HepG2 (cell line): ENCODE measurements around the gene OSER1. TPM values are rescaled to one million over a fixed set of nuclear protein-coding genes. Genes with fewer than 3 reads are reported as not detected.

Experiments
- FIP1L1 ChIP-seq: fragments of 200-400 bp; formaldehyde crosslinking; IDR thresholded peaks from 2 replicates; pipeline ENCODE4 v1.6.1; 2018; ENCODE audit warnings: low read depth, mild to moderate bottlenecking, low read length, moderate library complexity, borderline replicate concordance; ENCODE audit not compliant: insufficient read depth
- FOXA1 ChIP-seq, 2 experiments: fragments of 450-650 bp in 1 of 2; sonication (generic) in 1 of 2; formaldehyde crosslinking in 1 of 2; IDR thresholded peaks; 2 replicates each; pipeline versions ENCODE4 v1.4.0 to v1.6.1; 2016 to 2020; ENCODE audit warnings: missing genetic modification reagents in 1 of 2
- HMGXB3 ChIP-seq: sonication (generic); formaldehyde crosslinking; IDR thresholded peaks from 2 replicates; pipeline ENCODE4 v1.4.0; 2020; ENCODE audit warnings: missing genetic modification reagents, borderline replicate concordance
- HOXA9 ChIP-seq: sonication (generic); formaldehyde crosslinking; IDR thresholded peaks from 2 replicates; pipeline ENCODE4 v1.8.1; 2022; ENCODE audit warnings: missing genetic modification reagents, mild to moderate bottlenecking, moderate library complexity, borderline replicate concordance
- MLLT10 ChIP-seq: sonication (generic); formaldehyde crosslinking; IDR thresholded peaks from 2 replicates; pipeline ENCODE4 v1.4.0; 2020; ENCODE audit warnings: missing genetic modification reagents
- NFYB ChIP-seq: sonication (generic); formaldehyde crosslinking; IDR thresholded peaks from 2 replicates; pipeline ENCODE4 v1.4.0; 2020; ENCODE audit warnings: missing genetic modification reagents
- RBAK ChIP-seq: sonication (generic); formaldehyde crosslinking; IDR thresholded peaks from 2 replicates; pipeline ENCODE4 v1.5.1; 2020; ENCODE audit warnings: mild to moderate bottlenecking, missing genetic modification reagents
- RFX5 ChIP-seq: IDR thresholded peaks from 2 replicates; pipeline ENCODE4 v1.6.1; 2011; ENCODE audit warnings: low read depth, low read length, improper control_type of control experiment
- ZFY ChIP-seq: sonication (generic); formaldehyde crosslinking; IDR thresholded peaks from 2 replicates; pipeline ENCODE4 v1.4.0; 2020; ENCODE audit warnings: missing genetic modification reagents
- ZNF230 ChIP-seq: sonication (generic); formaldehyde crosslinking; IDR thresholded peaks from 2 replicates; pipeline ENCODE4 v1.4.0; 2020; ENCODE audit warnings: mild to moderate bottlenecking, missing genetic modification reagents
- ZNF280B ChIP-seq: sonication (generic); formaldehyde crosslinking; IDR thresholded peaks from 2 replicates; pipeline ENCODE4 v1.5.0; 2020; ENCODE audit warnings: missing genetic modification reagents, mild to moderate bottlenecking, borderline replicate concordance
- ZNF597 ChIP-seq: sonication (generic); formaldehyde crosslinking; IDR thresholded peaks from 2 replicates; pipeline ENCODE4 v1.5.0; 2020; ENCODE audit warnings: missing genetic modification reagents
- ZNF609 ChIP-seq: sonication (generic); formaldehyde crosslinking; IDR thresholded peaks from 2 replicates; pipeline ENCODE4 v1.4.0; 2020; ENCODE audit warnings: mild to moderate bottlenecking, missing genetic modification reagents, borderline replicate concordance
- ZNF720 ChIP-seq: sonication (generic); formaldehyde crosslinking; IDR thresholded peaks from 2 replicates; pipeline ENCODE4 v1.4.0; 2020; ENCODE audit warnings: missing genetic modification reagents
- ZSCAN25 ChIP-seq: sonication (generic); formaldehyde crosslinking; IDR thresholded peaks from 2 replicates; pipeline ENCODE4 v1.8.0; 2022; ENCODE audit warnings: mild to moderate bottlenecking, missing genetic modification reagents
- polyA plus RNA-seq, 8 experiments: library from polyadenylated mRNA; depleted of rRNA in 3 of 8; stranded (reverse) in 7 of 8; unstranded in 1 of 8; fragments of >200 nt; fragmentation: Illumina TruSeq in 4 of 8; extraction: Trizol in 4 of 8; gene quantifications; 2 replicates each; pipeline versions ENCODE4 v1.2.1 to v1.2.3, GENCODE V29; 2011 to 2016; ENCODE audit warnings: low read depth in 4 of 8, missing spikeins in 1 of 8, mixed read lengths in 1 of 8; ENCODE audit not compliant: insufficient read depth in 1 of 8
- total RNA-seq, 5 experiments: library from RNA; depleted of rRNA; stranded (reverse); fragments of >200 nt; fragmentation: Illumina TruSeq; extraction: Trizol; gene quantifications; 2 replicates each; pipeline ENCODE4 v1.2.3, GENCODE V29; 2016; ENCODE audit warnings: low read depth in 1 of 5
- TF ChIP-seq, protein P1 (sequence below): IDR thresholded peaks from 2 replicates; pipeline ENCODE4 v1.6.1; 2018; ENCODE audit warnings: missing genetic modification reagents

Gene OSER1
- total and polyA plus RNA-seq, 2 of the 13 experiments (the other 11 are each of a cell fraction or from before 2014, with no cell fraction given), result 71.2 to 71.5 TPM

DNA sequence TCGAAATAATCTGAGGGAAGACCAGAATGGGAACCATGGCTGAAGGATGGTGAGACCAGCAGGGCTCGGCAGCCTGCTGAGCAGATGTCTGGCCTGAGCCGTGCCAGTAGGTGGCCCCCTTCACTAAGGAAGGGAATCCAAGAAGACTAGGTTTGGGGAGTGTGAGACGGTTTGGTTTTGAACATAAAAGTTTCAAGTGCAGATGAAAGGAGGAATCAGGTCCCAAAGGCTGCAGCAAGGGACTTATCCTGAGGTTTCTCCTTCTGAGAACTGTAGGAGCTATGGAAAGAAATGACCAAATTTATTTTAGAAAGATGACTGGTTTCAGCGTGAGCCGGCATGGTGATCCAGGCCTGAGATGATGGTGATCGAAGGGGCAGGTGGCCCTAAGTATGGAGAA is 4.6 kb upstream of the OSER1 start (continued):
- TF ChIP-seq ZNF230 (CRISPR knock-in tag) (no peak; the same call in 1 of the 2 replicates), ZNF280B (CRISPR knock-in tag) (no peak), HOXA9 (CRISPR knock-in tag) (no peak), RFX5 (no peak), ZNF609 (CRISPR knock-in tag) (no peak), ZSCAN25 (CRISPR knock-in tag) (no peak), MLLT10 (CRISPR knock-in tag) (no peak), FIP1L1 (no peak), HMGXB3 (CRISPR knock-in tag) (no peak), ZNF720 (CRISPR knock-in tag) (no peak), FOXA1 (IDR thresholded peaks at IDR 0.05) (no peak), FOXA1 (CRISPR knock-in tag; IDR thresholded peaks at IDR 0.05) (no peak), RBAK (CRISPR knock-in tag) (no peak), NFYB (no peak), ZNF597 (CRISPR knock-in tag) (no peak), ZFY (CRISPR knock-in tag) (no peak)
- TF ChIP-seq, protein P1, sequence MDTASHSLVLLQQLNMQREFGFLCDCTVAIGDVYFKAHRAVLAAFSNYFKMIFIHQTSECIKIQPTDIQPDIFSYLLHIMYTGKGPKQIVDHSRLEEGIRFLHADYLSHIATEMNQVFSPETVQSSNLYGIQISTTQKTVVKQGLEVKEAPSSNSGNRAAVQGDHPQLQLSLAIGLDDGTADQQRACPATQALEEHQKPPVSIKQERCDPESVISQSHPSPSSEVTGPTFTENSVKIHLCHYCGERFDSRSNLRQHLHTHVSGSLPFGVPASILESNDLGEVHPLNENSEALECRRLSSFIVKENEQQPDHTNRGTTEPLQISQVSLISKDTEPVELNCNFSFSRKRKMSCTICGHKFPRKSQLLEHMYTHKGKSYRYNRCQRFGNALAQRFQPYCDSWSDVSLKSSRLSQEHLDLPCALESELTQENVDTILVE (CRISPR knock-in tag), result no peak
